Measurements from ENCODE around the gene PKD1.
"Not testable (repeated sequence)": the region's sequence is repeated elsewhere in the genome, so short reads cannot be mapped to it uniquely, and the experiment has no call there.

Gene PKD1

DNA sequence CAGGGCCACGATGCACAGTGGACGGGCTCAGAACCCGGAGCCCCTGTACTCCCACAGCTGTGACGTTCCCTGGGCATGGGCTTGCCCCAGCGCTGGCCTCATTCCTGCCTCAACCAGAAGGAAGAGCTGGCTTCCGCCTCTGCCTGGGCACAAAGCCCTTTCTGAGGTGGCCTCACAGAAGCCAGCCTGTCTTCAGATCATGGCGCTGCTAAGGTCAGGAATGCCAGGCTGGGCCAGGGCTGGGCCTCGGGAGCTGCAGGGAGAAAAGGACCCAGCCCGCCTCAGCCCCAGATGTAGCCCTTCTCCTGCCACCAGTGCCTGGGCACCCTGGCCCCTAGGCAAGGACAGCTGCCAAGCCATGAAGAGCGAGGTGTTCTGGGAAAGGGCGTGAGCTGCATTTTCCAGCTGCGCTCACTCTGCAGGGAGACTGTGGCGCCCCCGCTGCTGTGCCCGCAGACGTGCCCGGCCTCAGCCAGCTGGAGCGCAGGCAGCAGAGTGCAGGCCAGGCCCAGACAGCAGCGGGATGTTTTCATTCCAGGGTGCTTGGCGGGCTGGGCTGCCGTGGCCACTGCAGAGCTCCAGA is 9.4 kb downstream of the PKD1 start:
- DNase-seq (ENCODE audit: low read depth in 3 of 3, low spot score in 1 of 3), result not testable (repeated sequence)

DNA sequence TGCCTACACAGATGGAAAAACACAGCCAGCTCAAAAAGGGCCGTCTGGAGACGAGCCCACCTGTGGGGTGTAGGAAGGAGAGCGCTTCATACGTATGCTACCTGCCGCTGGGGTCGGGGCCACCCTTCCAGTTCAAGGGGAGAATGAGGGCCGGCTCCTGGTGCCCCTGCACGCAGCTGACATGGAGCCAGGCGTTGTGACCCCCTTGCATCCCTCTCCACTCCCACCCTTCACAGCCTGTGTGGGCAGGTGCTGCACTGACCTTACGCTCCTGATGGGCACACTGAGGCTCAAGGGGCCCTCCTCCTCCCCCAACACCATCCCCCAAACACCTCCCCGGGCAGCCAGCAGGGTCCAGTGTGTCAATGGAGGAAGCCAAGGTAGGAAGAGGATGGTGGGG is 10.1 kb downstream of the PKD1 start:
- not testable (repeated sequence) for DNase-seq (ENCODE audit: low read depth in 3 of 3, low spot score in 1 of 3)

DNA sequence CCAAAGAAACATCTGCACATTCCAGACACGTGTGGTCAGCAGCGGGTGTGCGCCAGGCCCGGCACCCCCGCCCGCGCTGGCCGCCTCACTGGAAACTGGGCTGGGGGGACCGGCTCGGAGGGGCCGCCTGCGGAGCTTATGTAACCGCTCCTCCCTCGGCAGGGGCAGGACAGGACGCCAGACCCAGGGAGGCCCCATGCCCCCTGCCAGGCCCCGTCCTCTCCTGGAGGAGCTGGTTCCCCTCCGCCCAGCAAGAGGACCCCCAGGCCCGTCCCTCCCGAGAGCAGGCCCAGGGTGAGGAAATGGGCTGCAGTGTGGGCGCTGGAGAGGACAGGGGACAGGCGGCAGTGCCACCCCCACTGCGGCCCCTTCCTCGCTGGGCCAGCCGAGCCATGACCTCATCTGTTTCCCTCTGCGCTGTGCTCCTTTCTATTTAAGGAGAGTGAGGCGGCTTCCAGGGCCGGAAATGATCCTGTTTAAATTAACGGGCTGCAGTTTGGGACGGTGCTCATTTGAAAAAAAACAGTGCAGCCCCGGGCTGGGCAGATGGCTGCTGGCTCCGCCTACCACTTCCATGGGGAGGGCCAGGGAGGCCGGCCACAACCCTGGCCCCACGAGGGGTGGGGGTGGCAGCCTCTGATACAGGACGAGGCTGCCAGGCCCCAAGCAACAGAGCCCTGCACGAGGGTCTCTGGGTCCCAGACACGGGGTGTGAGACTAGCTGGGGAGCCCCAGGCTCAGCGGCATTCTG is 10.8 kb downstream of the PKD1 start:
- DNase-seq (ENCODE audit: low read depth in 3 of 3, low spot score in 1 of 3), result not testable (repeated sequence)

DNA sequence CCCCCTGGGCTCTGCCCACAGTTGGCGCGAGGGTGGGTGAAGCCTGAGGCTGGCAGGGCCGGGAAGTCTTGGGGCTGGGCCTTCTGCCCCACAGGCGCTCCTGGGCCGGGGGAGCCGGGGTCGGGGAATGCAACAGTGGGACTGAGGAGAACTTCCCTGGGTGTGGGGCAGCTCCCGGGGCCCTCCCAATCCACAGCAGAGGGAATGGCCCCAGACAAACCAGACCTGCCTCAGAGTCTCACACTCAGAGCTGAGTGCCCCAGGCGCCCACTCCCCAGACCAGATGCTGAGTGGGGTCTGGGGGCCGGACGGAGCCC is 11.4 kb downstream of the PKD1 start:
- not testable (repeated sequence) for DNase-seq (ENCODE audit: low read depth in 3 of 3, low spot score in 1 of 3)

- DNase-seq (ENCODE audit: low read depth in 3 of 3, low spot score in 1 of 3), result not testable (repeated sequence)
Measured at GRCh38 chr16:2123706-2124376, 11.9 kb downstream of the PKD1 start.

DNA sequence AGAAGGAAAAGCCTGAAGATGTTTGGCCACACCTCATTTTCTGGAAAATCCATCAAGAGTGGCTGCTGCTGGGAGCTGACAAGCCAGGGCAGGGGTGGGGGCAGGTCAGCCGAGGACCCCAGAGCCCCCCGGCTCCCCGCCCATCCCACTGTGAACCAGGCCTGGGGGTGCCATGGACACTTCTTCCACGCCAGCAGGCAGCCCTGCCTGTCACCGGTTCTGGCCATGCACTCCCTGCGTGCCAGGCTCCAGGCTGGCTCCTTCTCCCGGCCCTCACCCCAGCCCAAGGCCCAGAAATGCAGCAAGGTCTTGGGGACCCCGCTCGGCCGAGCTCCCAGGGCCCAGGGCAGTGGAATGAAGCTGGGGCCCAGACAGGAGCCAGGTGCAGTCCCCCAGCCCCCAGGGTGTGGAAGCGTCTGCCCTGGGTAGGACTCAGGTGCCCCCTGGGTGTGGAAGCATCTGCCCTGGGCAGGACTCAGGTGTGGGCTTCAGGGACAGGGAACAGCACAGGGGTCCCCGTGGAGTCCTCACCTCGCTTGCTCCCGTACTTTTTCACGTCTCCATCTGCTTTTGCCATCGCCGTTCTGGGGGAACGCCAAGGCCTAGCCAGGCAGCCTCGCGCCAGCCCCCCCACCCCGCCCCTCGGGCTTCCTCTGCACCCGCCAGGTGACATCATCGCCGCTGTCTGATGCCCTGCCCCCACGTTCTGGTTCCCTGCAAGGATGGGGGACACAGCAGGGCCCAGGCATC is 12.6 kb downstream of the PKD1 start:
- DNase-seq (ENCODE audit: low read depth in 3 of 3, low spot score in 1 of 3), result not testable (repeated sequence)

- no peak for DNase-seq (ENCODE audit: low read depth in 3 of 3, low spot score in 1 of 3)
Measured at GRCh38 chr16:2122429-2122828, 13.3 kb downstream of the PKD1 start.

GRCh38 chr16:2121853-2122252 is 13.8 kb downstream of the PKD1 start:
- DNase-seq (ENCODE audit: low read depth in 3 of 3, low spot score in 1 of 3), result no peak

- DNase-seq (ENCODE audit: low read depth in 3 of 3, low spot score in 1 of 3), result not testable (repeated sequence)
Measured at GRCh38 chr16:2121325-2121724, 14.4 kb downstream of the PKD1 start.

DNA sequence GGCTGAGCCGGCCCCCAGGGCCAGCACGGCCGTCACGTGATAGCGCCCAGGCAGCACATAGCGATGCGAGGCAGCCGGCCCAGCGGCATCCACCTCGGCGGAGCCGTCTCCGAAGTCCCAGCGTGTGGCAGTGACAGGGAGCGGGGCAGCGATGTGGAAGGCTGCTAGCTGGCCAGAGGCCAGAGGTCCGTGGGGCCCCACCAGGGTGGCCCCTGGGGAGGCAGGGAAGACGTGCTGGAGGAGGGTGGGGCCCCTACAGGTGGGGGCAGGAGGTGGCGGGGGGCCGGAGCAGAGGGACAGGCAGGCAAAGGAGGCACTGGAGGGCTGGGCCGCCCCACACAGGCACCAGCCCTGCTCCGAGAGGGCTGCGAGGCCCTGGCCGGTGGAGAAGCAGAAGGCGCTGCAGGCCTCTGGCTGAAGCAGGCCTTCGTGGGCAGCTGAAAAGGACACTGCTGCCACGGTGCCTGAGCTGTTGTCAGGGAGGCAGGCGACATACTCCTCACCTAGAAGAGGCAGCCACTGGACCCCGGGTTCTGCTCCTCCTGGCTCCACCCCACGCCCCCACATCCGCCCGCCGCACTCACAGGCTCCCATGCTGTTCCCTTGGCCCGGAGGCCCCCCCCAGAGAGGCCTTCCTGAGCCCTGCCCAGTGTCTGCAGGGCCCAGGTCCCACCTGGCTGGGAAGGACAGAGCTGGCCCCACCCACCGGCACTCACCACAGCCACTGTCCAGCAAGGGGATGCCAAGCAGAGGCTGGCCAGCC is 17.6 kb downstream of the PKD1 start:
- not testable (repeated sequence) for DNase-seq (ENCODE audit: low read depth in 3 of 3, low spot score in 1 of 3)

DNA sequence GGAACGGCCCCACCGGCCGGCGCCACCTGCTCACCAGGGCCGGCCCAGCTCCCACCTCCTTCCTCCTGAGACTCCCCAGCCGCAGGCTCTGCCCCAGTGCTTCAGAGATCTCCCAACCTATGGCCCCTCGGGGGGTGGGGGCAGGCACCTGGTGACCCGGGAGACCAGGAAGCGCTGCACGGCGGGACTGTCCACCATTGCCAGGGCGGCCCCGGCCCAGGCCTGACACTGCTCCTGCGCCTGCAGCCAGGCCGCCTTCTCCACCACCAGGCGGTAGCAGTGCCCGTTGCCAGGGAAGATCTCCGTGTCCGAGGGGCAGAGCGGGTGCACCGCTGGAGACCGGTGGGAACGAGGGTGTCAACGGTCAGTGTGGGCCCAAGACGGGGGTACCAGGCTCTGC is 18.4 kb downstream of the PKD1 start:
- DNase-seq (ENCODE audit: low read depth in 3 of 3, low spot score in 1 of 3), result not testable (repeated sequence)

DNA sequence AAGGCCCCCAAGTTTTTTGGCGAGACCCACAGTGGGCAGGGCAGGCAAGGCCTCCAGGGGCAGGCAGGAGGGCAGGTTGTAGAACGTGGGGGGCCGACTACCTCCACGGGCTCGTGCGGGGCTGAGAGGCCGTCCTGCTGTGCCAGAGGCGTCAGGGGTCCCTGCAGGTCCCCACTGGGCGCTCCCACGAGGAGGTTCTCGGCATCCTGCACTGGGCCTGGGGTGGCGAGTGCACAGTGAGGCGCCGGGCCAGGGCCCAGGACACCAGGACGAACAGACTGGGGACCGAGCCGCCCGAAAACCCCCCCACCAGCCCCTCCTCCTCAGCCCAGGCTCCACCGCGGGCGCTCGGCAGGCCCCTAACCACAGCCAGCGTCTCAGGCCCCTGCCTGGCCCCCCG is 19.3 kb downstream of the PKD1 start:
- not testable (repeated sequence) for DNase-seq (ENCODE audit: low read depth in 3 of 3, low spot score in 1 of 3)

- no peak for DNase-seq (ENCODE audit: low read depth in 3 of 3, low spot score in 1 of 3)
Measured at GRCh38 chr16:2115591-2115973, 20.1 kb downstream of the PKD1 start.

GRCh38 chr16:2114885-2115590 is 20.7 kb downstream of the PKD1 start:
- DNase-seq (ENCODE audit: low read depth in 3 of 3, low spot score in 1 of 3), result not testable (repeated sequence)

DNA sequence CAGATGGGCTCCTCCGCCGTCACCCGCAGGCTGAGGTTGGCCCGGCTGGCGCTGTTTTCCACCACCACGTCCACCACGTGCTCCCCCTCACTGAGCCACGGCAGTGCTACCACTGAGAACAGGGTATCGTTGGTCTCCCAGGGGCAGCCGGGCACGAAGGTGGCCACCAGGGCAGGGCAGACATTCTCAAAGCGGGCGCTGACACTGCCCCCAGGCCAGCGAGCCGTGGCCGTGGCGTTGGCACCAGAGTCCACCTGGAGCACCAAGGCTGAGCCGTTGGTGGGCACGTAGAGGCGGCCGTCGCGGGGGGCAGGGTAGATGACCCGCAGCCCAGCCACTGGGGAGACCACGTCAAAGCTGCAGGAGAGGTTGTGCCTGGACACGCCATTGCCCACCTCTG is 21.5 kb downstream of the PKD1 start:
- DNase-seq (ENCODE audit: low read depth in 3 of 3, low spot score in 1 of 3), result not testable (repeated sequence)

GRCh38 chr16:2112539-2113106 is 23.1 kb downstream of the PKD1 start:
- DNase-seq (ENCODE audit: low read depth in 3 of 3, low spot score in 1 of 3), result not testable (repeated sequence)

DNA sequence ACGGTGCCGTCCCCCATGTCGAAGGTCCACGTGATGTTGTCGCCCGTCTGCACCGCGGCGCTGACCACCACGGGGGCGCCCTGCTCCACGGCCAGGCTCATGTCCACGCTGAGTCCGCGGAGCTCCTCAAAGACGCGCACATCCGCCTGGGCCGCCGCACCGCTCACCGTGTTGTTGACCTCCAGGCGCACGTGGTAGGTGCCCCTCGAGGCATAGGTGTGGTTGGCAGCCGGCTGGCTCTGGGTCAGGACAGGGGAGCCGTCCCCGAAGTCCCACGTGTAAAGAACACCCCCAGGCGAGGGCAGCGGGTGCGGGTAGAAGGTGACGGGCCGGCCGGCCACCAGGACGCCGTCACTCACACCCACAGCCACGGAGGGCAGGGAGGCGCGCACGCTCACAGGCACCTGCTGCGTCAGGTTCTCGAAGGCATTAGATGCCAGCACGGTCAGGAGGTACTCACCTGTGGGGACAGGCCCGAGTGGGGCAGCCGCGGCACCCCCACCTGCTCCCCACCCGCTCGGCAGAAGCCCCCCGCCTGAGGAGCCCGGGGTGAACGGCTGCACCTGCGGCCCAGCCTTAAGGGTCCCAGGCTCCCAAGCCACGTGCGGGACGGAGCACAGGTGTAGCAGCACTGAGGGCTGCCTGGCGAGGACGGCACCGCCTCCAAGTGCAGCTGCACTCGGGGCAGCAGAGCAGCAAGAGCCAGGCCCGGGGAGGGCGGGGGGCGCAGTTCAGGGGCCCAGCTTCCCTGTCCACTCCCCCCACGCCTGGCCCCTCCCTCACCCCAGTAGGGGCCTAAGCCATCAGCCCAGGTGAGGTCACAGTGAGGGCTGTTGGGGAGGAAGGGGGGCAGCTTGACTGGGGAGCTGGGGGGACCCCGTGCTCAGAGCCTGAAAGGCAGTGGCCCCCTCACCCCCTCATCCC is 24.0 kb downstream of the PKD1 start:
- DNase-seq (ENCODE audit: low read depth in 3 of 3, low spot score in 1 of 3), result not testable (repeated sequence)

- not testable (repeated sequence) for DNase-seq (ENCODE audit: low read depth in 3 of 3, low spot score in 1 of 3)
Measured at GRCh38 chr16:2111009-2111353, 24.7 kb downstream of the PKD1 start.

All from stimulated activated CD4-positive, alpha-beta T cell treated with anti-CD3 and anti-CD28 coated beads, TNF-alpha, amount 100 ng/mL, for 1 hour (primary cell).